ENCODE measurements around the gene AGPAT2.

The AGPAT2 gene

GRCh38 chr9:136670576-136671253 lies 16.5 kb downstream of the AGPAT2 start:
- no peak for TF ChIP-seq CTCF (IDR thresholded peaks at IDR 0.05; ENCODE audit: low read depth, low read length, missing control alignments)
- no peak for DNase-seq (ENCODE audit: extremely low read depth, low read depth)
- no peak overlapping the region for H3K4me3 ChIP-seq (replicated peaks; ENCODE audit: low read depth, low read length)

- no peak for TF ChIP-seq CTCF (IDR thresholded peaks at IDR 0.05; ENCODE audit: low read depth, low read length, missing control alignments)
- DNase-seq (ENCODE audit: extremely low read depth, low read depth), result no peak
- no peak overlapping the region for H3K4me3 ChIP-seq (replicated peaks; ENCODE audit: low read depth, low read length)
These were observed 17.3 kb downstream of the AGPAT2 start for GRCh38 chr9:136669791-136670464.

GRCh38 chr9:136668983-136669790 lies 18.1 kb downstream of the AGPAT2 start:
- no peak for DNase-seq (ENCODE audit: extremely low read depth, low read depth)

GRCh38 chr9:136667940-136668760 lies 19.1 kb downstream of the AGPAT2 start:
- no peak for DNase-seq (ENCODE audit: extremely low read depth, low read depth)
- no peak for TF ChIP-seq CTCF (IDR thresholded peaks at IDR 0.05; ENCODE audit: low read depth, low read length, missing control alignments)
- no peak overlapping the region for H3K4me3 ChIP-seq (replicated peaks; ENCODE audit: low read depth, low read length)

More at GRCh38 chr9:136668983-136669790, 18.1 kb downstream of the AGPAT2 start:
- no peak overlapping the region for H3K4me3 ChIP-seq (replicated peaks; ENCODE audit: low read depth, low read length)
- TF ChIP-seq CTCF (IDR thresholded peaks at IDR 0.05; ENCODE audit: low read depth, low read length, missing control alignments), result no peak

GRCh38 chr9:136667214-136667939 lies 19.9 kb downstream of the AGPAT2 start:
- no peak for TF ChIP-seq CTCF (IDR thresholded peaks at IDR 0.05; ENCODE audit: low read depth, low read length, missing control alignments)
- no peak for DNase-seq (ENCODE audit: extremely low read depth, low read depth)
- no peak overlapping the region for H3K4me3 ChIP-seq (replicated peaks; ENCODE audit: low read depth, low read length)

All from HFF-Myc (cell line).